Superior temporal gyrus (tissue), 1 donor: ENCODE measurements around the gene NFKBIA.
"Not testable (repeated sequence)": the region's sequence is repeated elsewhere in the genome, so short reads cannot be mapped to it uniquely, and the experiment has no call there.

ENCODE experiments used
- DNase-seq: peaks from one replicate; pipeline ENCODE4 v3.0.0-alpha.2; 2016; ENCODE audit errors: extremely low spot score

The NFKBIA gene

GRCh38 chr14:35390577-35391387 lies 13.8 kb downstream of the NFKBIA start:
- DNase-seq: no peak

GRCh38 chr14:35389315-35389667 lies 15.3 kb downstream of the NFKBIA start:
- DNase-seq: no peak

- no peak for DNase-seq
These were observed 15.8 kb downstream of the NFKBIA start for GRCh38 chr14:35388656-35389314.

- no peak for DNase-seq
These were observed 16.6 kb downstream of the NFKBIA start for GRCh38 chr14:35387713-35388579.

GRCh38 chr14:35387219-35387618 lies 17.3 kb downstream of the NFKBIA start:
- no peak for DNase-seq

GRCh38 chr14:35386673-35387125 lies 17.9 kb downstream of the NFKBIA start:
- no peak for DNase-seq

GRCh38 chr14:35385042-35385839 lies 19.3 kb downstream of the NFKBIA start:
- peak; percentile 85 for DNase-seq

- DNase-seq: no peak
These were observed 20.0 kb downstream of the NFKBIA start for GRCh38 chr14:35384455-35385041.

- no peak for DNase-seq
These were observed 20.7 kb downstream of the NFKBIA start for GRCh38 chr14:35383569-35384454.

- DNase-seq: no peak
These were observed 23.8 kb downstream of the NFKBIA start for GRCh38 chr14:35380794-35381193.

GRCh38 chr14:35379234-35379933 lies 25.2 kb downstream of the NFKBIA start:
- DNase-seq: not testable (repeated sequence)

GRCh38 chr14:35378425-35379233 lies 25.9 kb downstream of the NFKBIA start:
- DNase-seq: no peak

- no peak for DNase-seq
These were observed 29.0 kb downstream of the NFKBIA start for GRCh38 chr14:35375558-35376025.

GRCh38 chr14:35374263-35374712 lies 30.3 kb downstream of the NFKBIA start:
- DNase-seq: no peak

GRCh38 chr14:35373208-35373607 lies 31.3 kb downstream of the NFKBIA start:
- DNase-seq: not testable (repeated sequence)

GRCh38 chr14:35370969-35371368 lies 33.6 kb downstream of the NFKBIA start:
- DNase-seq: no peak

GRCh38 chr14:35369701-35370191 lies 34.8 kb downstream of the NFKBIA start:
- DNase-seq: no peak
